Measurements from ENCODE around the gene MUC6.

The MUC6 gene

DNA sequence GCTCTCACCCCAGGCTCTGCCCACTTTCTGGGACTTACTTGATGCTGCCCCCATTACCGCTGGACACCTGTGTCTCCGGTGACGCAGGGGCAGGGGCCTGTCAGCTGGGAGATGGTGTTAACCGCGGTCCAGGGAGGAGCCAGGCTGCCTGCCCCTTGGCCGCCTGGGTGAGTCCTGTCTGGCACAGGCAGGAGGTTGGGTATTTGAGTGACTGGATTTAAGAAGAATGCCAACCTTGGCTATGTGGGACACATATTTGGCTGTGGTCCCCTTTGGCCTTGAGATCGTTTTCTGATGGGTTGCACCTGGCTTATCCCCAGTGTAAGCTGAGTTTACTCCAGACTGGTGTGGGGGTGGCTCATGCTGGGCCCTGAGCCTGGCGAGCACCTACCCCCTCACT lies 2.5 kb downstream of the MUC6 start:
- no peak for DNase-seq

DNA sequence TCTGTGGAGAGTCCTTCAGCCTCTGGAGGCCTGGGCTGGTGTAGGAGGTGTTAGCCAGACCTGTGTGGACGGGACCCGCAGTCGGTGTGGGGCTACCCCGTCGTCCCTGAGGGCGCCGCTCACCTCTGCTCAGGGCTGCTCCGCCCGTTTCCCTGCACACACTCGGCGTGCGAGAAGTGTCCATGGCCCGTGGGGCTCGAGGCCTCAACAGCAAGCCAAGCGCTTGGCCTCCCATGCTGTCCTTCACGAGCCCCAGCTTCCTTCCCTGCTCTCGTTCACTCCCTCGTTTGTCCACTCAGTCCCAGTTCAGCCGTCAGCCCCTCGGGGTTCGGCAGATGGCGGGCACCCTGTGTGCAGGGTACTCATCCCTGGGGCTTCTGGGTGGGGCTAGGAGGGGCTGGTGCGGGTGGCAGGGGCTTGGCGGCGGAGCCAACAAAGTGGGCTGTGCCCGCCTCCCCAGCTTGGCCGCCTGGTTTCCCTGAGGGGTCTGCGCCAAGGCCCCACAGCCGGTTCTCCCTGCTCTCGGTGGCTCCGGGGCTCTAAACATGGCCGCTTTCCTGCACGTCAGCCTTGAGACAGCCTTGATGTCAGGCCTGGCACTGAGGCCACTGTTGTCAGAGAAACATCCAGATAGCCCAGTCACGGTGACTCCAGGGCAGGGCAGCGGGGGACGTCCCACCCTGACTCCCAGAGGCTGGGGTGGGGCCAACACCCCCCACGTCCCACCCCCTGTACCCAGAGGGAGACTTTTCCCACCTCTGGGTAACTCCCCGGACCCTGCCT lies 3.3 kb downstream of the MUC6 start:
- no peak for DNase-seq

DNA sequence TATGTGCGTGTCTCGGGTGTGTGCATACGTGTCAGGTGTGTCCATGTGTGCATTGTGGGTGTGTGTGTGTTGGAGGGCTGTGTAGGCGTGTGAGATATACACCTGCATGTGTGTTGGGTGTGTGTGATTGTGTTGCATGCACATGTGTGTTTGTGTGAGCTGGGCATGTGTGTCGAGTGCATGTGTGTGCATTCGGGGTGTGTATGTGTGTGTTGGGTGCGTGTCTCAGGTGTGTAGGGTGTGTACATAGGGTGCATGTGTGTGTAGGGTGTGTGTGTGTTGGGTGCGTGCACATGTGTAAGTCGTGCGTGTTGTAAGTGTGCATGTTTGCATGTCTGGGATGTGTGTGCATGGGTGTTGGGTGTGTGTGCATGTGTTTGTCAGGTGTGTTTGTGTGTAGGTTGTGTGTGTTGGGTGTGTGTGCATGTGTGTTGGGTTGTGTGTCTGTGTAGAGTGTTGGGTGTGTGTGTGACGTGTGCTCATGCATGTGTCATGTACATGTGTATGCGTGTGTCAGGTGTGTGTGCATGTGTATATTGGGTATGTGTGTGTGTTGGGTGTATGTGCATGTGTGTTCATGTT lies 4.1 kb downstream of the MUC6 start:
- DNase-seq, result no peak

DNA sequence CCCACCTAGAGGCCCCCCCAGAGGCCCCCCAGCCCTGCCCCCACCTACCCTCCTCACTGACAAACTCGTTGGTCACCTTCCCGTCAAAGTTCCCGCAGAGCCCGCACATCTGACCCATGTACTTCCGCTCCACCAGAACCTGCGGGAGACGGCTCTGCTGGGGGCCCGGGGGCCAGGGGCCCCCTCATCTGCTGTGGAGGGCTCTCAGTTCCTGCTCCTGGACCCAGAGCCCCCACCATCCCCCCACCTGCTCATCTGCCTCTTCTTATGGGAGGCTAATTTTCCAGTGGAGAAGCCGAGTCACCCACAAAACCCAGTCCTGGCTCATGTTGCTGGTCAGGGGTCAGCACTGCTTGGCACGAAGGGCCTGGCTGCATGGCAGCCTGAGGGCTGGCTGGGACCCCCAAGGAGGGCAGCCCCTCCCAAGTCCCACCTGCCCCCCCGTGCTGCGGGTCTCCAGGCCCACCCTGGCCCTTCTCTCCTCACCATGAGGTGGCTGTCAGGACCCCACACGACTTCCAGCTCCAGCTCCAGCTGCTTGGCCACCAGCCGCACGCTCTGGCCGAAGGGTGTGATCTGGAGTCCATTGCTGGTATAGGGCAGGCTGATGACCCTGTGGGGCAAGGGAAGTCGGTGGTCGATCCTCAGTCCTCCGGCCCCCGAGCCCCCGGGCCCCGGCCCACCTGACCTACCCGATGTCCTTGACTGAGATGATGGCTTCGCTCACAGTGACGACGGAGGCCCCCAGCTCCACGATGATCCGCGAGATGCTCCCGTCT lies 5.2 kb downstream of the MUC6 start:
- no peak for DNase-seq

DNA sequence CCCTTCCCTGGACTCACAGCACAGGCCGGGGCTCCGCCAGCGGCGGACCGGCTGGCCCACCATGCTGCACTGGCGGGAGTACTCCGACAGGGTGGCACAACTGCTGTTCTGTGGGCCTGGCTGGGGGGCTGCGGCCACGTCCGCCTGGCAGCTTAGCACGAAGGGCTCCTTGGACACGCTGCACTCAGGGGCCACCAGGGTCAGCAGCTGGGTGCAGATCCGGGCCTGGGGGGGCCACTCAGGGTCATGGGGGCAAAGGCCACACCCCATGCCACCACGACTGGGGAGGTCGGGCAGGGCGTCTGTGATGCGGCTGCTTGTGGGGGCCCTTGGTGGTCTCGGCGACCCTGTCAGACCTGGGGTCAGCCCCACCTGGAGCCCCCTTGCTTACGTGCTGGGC lies 6.0 kb downstream of the MUC6 start:
- no peak for DNase-seq

DNA sequence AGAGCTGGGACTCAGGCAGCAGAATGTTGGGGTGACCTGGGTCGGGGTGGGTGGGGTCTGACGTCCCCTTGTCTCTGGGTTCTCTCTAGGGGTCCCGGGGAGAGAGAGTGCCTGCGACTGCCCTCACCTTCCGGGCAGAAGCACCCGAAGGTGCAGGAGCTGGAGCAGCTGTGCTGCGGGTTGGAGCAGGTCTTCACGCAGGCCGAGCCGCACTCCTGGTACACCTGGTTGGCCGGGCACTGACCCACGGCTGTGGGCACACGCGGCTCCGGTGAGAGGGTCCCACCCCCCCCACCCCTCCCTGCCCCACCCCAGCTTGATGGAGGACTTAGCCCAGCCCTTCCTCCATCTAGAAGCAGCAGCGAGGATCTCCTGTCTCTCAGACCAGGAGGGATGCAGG lies 6.4 kb downstream of the MUC6 start:
- no peak for DNase-seq

DNA sequence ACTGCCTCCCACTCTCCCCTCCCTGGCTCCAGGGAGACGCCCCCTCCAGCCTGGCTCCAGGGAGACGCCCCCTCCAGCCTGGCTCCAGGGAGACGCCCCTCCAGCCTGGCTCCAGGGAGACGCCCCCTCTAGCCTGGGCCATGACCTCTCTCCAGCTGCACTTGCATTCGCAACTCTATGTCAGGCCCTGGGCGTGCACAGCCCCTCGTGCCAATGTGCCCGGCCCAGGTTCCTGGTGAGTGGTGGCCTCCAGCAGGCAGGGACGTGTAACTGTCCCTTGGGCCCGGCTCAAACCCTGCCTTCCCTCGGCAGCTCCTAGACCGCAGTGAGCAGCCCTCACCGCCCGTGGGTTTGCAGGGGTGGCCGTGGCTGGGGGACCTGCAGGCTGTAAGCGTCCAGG lies 6.9 kb downstream of the MUC6 start:
- DNase-seq, result no peak

DNA sequence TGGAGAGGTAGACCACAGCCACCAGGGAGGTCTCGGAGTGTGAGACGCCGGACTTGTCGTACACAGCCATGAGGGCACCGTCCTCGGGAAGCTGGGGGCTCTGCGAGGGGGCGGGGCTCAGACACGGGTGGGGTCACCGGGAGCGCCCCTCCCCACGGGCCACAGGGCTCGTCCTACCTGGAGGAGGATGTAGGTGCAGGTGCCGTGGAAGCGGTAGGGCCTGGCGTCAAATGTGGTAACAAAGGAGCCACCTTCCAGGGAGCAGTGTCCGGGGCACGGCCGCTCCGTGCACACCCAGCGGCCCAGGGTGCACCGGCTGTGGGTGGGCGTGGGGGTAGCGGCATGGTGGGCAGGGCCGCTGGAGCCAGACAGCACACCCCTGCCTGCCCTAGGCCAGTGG lies 7.5 kb downstream of the MUC6 start:
- no peak for DNase-seq

DNA sequence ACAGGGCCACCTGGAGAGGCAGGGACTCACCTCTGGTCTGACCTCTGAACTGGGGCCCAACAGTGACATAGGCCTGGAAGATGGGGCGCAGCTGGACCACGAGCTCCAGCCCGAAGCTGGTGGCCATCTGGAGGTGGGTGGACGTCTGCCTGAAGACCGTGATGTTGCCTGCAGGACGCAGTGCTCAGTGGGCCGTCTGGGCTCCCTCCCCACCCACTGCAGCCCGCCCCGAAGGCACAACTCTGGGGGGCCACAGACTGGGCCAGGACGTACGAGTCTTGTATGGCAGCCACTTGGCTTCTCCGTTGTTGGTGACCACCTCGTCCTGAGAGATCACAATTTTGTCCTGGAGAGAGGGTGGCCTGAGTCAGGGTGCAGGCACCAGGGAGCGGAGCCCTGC lies 7.9 kb downstream of the MUC6 start:
- DNase-seq, result no peak

DNA sequence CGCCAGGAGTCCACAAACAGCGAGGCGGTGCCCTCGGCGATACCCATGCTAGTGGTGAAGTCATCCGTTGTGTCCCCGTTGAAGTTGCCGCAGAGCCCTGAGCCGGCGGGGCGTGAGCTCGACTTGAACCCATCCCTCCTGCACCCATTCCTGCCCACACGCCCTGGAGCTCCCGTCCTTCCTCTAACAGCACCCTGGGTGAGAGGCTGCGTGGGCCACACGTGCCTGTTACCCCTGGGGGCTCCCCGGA lies 8.3 kb downstream of the MUC6 start:
- no peak for DNase-seq

DNA sequence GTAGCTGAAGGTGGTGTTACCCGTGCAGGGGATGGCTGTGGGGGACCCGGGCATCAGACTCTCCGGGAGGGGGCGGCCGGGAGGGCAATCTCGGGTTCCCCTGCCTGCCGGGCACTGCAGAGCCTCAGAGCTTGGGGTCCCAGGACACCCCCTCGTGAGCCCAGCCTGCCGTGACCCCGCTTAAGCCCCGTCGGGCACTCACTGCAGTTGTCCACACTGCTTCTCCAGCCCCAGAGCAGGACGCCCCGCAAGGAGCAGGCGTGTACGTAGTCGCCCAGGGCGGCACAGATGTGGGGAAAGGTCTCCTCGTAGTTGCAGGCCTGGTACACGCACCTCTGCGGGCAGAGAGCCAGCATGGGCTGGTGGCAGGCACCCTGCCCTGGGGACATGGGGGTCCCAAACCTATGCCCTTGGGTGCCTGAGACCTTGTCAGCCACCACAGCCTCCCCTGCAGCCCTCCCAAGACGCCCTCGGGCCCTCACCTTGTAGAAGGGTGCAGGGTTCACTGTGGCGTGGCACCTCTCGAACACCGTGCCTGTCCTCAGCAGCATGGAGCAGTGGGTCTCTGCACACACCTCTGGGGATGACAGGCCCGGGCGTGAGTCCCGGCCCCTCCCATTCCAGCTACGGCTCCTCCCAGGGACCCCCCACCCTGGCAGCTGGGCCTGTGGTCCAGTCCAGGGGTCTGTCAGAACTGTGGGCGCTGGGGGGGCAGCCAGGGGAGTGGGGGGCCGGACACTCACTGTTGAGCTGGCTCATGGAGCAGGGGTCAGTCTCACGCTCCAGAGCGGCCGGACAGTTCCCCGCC lies 8.8 kb downstream of the MUC6 start:
- no peak for DNase-seq

DNA sequence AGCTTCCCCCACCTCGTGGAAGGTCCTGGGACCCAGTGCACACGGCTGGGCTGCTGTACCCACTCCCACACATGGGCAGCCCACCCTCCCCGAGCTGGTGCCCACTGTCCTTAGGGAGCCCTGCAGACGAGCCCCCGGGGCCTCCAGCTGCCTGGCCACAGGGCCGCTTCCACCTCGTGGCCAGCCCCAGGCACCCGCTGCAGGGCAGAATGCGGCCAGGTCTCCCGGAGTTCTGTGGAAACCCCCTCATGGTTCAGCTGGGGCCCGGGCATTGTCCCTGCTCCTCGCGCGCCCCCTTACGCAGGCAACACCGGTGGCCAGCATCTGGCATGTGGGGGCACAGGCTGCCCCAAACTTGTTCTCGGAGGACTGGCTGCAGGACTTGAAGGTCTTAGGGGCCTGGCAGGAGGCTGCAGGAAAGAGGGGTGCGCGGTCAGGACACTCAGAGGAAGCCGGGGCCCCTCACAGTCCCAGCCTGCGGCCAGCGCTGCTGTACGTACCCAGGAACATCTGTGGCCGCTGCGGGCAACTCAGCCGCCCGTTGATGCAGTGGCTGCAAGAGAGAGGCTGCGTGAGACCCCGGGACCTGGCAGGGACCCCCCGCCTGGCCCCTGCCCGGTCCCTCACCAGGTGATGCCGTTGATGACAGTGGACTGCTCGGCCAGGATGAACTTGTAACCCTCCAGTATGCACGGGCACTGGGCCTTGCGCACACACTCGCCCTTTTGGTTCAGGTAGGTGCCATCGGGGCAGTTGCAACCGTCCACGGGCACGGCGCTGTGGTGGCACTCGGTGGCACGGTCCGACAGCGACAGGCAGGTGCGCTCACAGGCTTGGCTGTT lies 9.7 kb downstream of the MUC6 start:
- no peak for DNase-seq

DNA sequence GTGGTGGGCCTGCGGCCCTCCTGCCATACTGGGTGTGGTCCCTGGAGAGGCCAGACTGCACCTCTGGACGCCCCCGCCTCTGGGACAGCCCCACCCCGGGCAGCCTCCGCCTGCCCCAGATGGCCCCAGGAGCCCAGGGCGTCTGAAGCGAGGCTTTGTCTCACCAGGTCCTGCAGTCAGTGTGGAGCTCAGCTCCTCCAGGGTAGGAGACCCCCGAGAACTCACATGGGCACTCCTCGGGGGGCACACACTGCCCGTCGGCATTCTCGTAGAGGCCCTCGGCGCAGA lies 10.4 kb downstream of the MUC6 start:
- no peak for DNase-seq

DNA sequence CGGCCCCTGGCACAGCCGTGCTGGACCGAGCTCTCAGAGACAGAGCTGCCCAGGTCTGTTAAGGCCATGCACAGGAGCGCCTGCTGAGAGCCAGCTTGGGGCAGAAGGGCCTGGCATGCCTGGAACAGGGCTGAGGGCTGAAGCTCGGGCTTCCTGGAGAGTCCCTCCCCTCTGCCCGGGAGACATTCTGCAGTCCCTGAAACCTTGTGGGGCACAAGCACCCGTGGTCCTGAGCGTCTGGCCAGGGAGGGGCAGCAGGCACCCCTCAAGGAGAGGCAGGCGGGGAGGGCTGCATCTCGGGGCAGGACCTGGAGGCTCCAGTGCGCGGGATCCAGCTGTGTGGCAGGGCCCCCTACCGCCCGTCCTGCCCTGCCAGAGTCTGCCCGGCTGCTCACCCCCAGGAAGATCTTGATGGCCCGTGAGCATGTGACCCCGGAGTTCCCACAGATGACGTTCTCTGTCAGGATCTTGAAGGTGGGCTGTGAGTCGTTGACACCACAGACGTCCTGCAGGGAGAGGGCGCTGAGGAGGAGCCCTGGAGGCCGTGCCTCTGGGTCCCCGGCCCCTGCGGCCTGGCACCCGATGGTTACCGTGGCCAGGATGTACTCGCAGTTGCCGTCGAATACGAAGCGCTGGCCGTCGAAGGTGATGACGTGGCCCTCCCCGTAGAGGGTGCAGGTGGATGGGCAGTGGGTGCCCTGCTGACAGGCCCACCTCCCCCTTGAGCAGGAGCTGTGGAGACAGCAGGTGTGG lies 10.9 kb downstream of the MUC6 start:
- no peak for DNase-seq

DNA sequence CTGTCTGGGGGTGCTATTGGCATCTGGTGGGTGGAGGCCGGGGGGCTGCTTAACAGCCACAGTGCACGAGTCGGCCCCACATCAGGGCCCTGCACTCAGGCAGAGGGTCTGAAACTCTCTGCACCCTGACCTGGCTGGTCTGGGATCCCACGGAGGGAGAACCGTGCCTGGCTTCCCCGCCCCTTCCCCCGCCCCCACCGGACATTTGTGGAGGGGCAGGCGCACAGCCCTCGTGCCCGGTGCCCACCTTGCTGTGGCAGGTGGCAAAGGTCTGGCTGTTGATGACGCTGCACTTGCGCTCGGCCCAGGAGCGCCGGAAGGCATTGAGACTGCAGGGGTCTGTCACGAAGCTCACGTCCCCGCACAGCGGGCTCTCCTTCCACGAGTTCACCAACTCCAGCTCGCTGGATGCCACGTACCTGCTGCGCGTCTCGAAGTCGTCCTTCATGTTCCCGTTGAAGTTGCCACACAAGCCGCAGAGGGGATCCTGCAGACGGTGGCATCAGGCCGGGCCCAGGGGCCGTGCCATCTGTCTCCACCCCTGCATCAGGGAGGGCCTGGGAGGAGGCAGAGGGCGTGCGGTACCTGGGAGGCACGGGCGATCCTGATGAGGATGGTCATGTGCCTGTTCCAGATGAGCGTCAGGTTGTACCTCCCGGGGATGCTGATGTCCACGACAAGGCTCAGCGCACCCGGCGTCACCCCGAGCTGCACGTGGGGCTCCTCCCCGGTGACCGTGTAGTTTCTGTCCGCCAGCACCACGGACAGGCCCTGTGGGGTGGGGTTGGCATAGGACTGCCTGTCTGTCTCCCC lies 11.7 kb downstream of the MUC6 start:
- DNase-seq, result no peak

DNA sequence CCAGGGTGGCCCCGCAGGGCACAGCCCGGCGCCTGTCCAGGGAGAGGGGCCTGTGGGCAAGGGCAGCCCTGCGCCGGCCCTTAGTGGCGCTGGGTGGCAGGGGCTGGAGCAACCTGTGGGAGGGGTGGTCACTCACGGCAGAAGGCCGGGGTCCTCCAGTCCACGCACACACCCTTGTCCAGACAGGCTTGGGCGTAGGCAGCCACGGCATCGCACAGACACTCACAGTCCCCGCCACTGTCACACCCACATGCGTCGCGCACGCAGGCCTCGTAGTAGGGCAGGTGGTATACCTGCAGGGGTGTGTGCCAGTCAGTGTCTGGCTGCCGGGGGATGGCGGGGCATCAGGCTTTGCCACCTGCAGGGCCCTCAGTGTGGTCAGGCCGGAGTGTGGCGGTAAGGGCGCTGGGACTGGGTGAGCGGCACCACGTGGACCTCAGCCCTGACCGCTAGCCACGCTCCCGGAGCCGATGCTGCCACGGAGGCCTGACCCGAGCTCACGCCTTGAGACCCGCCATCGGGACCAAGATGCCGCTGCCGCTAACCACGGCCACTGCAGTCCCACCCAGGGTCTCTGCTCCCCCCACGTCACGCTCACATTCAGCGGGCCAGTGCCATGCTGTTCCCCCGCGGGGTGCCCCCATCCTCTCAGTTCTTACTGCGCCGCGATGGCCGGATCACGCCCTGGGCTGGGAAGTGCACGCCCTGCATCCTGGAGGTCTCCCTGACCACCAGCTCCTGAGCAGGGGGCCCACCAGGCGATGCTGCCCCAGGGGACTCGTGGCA lies 12.5 kb downstream of the MUC6 start:
- DNase-seq, result no peak

DNA sequence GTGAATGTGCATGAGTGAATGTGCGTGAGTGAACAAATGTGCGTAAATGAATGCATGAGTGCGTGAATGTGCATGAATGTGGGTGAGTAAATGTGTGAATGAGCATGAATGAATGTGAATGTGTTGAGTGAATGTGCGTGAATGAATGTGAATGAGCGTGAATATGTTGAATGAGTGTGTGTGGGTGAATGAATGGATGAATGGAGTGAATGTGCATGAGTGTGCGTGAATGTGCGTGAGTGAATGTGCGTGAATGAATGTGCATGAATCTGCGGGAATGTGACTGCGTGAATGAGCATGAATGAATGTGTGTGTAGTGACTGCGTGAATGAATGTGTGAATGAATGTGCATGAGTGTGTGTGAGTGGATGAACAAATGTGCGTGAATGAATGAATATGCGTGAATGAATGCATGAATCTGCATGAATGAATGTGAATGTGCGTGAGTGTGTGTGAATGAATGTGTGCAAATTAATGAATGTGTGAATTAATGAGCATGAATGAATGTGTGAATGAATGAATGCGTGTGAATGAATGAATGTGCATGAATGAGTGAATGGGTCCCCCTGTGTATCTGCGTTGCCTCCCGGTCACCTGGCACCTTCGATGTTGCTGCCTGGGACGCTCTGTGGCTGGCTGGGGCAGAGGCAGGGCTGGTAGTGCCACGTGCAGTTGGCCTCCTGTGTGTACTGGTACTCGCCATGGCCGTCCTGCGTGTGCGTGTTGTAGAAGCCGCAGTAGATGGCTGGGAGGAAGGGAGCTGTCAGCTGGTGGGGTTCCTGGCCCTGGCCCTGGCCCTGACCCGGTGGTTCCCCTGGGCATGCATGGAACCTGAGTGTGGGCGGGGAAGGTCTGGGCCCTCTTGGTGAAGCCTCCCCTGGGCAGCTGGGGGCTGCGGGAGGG lies 13.4 kb downstream of the MUC6 start:
- DNase-seq, result no peak

DNA sequence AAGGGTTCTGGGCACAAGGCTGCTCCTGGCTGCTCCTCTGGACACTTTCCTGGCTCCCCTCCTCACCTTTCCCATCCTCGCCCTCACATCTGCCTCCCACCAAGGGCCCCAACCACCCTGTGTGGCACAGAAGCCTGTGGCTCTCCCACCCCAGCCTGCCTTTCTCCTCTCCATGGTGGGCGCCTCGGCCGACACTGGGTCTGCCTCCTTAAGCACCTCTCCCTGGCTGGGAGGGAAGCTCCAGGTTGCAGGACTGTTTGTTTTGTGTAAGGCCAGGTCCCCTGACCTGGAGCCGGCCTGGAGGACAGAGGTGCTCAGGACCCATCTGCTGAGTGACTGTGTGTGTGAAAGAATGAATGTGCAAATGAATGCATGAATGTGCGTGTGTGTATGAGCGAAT lies 14.1 kb downstream of the MUC6 start:
- DNase-seq, result no peak

DNA sequence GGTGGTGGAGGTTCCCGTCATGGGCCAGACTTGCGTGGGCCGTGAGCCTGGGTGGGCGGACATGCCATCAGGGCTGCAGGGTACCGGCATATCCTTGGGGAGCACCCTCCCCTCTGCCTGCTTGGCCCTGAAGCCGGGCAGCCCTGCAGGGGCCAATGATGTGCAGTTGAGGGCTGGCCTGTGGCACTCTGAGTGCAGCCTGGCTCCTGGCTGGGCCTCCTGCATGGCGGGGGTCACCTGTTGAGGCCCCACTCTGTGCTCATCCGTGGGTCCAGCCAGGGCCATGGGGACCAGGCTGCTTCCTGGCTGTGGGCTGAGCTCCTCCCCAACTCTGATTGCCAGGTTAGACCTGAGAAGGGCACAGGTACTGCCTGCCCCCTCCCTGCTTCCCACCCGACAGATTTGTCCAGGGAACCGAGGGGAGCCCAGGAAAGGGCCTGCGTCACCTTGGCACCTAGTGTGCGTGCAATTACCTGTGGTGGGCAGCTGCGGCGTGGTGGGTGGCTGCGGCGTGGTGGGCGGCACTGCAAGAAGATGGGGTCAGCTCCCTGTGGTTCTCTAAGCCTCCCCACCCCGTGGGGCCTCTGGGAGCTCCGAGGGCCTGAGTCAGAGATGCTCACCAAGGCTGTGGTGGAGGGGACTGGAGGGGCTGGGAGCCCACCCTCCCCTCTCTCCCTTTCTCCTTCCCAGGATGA lies 16.2 kb downstream of the MUC6 start:
- no peak for DNase-seq
